Prostate gland (tissue), 2 donors: Measurements from ENCODE around the gene TEX9. TPM values are rescaled to one million over a fixed set of nuclear protein-coding genes. Genes with fewer than 3 reads are reported as not detected.

ENCODE experiments used
- DNase-seq: peaks from one replicate; pipeline ENCODE4 v3.0.0-alpha.2; 2019; ENCODE audit warnings: low spot score
- H3K27ac ChIP-seq, 2 donors: fragments of 200-600 bp; sonication (generic); 2 replicates each; pipeline ENCODE4 v1.5.1; 2017 to 2019
- H3K27me3 ChIP-seq: fragments of 200-600 bp; sonication (generic); replicated peaks from 2 replicates; pipeline ENCODE4 v1.5.1; 2019; ENCODE audit not compliant: insufficient read depth
- H3K36me3 ChIP-seq, 2 donors: fragments of 200-600 bp; sonication (generic); 1 replicate in 1 of 2; 2 replicates in 1 of 2; pipeline versions ENCODE4 v1.5.1 to v1.8.1; 2017 to 2019
- H3K4me1 ChIP-seq: fragments of 200-600 bp; sonication (generic); replicated peaks from 2 replicates; pipeline ENCODE4 v1.5.1; 2019
- H3K4me3 ChIP-seq, 2 donors: fragments of 200-600 bp; sonication (generic); 2 replicates each; pipeline ENCODE4 v1.5.1; 2017 to 2019
- H3K9me3 ChIP-seq: fragments of 200-600 bp; sonication (generic); 2 replicates; pipeline ENCODE4 v1.5.1; 2017
- CTCF ChIP-seq, 4 experiments: fragments of 200-600 bp in 2 of 4; fragments of 450-650 bp in 2 of 4; sonication (generic) in 2 of 4; IDR thresholded peaks; 1 replicate in 3 of 4; 2 replicates in 1 of 4; pipeline ENCODE4 v1.5.1; 2016 to 2019; ENCODE audit warnings: antibody characterized with exemption in 4 of 4, mild to moderate bottlenecking in 2 of 4, moderate library complexity in 2 of 4
- POLR2A ChIP-seq: fragments of 450-650 bp; IDR thresholded peaks from one replicate; pipeline ENCODE4 v1.6.1; 2016; ENCODE audit warnings: antibody characterized with exemption, mild to moderate bottlenecking
- POLR2AphosphoS5 ChIP-seq: sonication (generic); formaldehyde crosslinking; IDR thresholded peaks from one replicate; pipeline ENCODE4 v1.6.1; 2017; ENCODE audit warnings: antibody characterized with exemption
- WGBS: methylation state at CpG from one replicate; pipeline ENCODE4 v1.1.5; 2018; 5-methylcytosine and 5-hydroxymethylcytosine counted together
- intact Hi-C: fragments of 100-400 bp; cut with DNase I; formaldehyde crosslinking; loops from one replicate; pipeline ENCODE4 v1.14.2; 2022
- total RNA-seq, 2 donors: library from RNA; depleted of rRNA; stranded (reverse); fragments of >200 nt; gene quantifications; one replicate each; pipeline ENCODE4 v1.1.0, GENCODE V29; 2016

Gene TEX9
- total RNA-seq, 2 donors from 2014 or later = 8.7 to 9.4 TPM

- DNase-seq = no peak
- H3K27me3 ChIP-seq = no peaks in the 10 kb centered on the region
- no peaks in the 10 kb centered on the region for H3K9me3 ChIP-seq
- 53% methylated on average over 1 of the region's 1 CpG for whole genome bisulfite sequencing
- intact Hi-C loops = no loop called here
- H3K4me3 ChIP-seq = no peak overlapping the region
- TF ChIP-seq POLR2AphosphoS5 (no peak), POLR2A (no peak), CTCF (IDR thresholded peaks at IDR 0.05) (no peak)
- H3K4me1 ChIP-seq = no peaks in the 10 kb centered on the region
- H3K36me3 ChIP-seq = no peaks in the 10 kb centered on the region
- H3K27ac ChIP-seq = no peak overlapping the region
Measured at GRCh38 chr15:56323435-56323834, 41.8 kb upstream of the TEX9 start.

GRCh38 chr15:56325186-56325585 is 40.0 kb upstream of the TEX9 start:
- DNase-seq = no peak
- H3K27me3 ChIP-seq = no peaks in the 10 kb centered on the region
- H3K36me3 ChIP-seq = no peaks in the 10 kb centered on the region
- intact Hi-C loops = no loop called here
- H3K4me3 ChIP-seq = no peak overlapping the region
- no peaks in the 10 kb centered on the region for H3K4me1 ChIP-seq
- H3K27ac ChIP-seq = no peak overlapping the region
- WGBS = 65% methylated on average over 3 of the region's 3 CpGs
- TF ChIP-seq POLR2AphosphoS5 (no peak), CTCF (IDR thresholded peaks at IDR 0.05) (no peak), POLR2A (no peak)
- no peaks in the 10 kb centered on the region for H3K9me3 ChIP-seq

- Histone ChIP-seq H3K9me3 (no peaks in the 10 kb centered on the region), H3K27me3 (no peaks in the 10 kb centered on the region), H3K4me1 (no peaks in the 10 kb centered on the region), H3K27ac (no peak overlapping the region), H3K36me3 (no peaks in the 10 kb centered on the region), H3K4me3 (no peak overlapping the region)
- intact Hi-C loops = no loop called here
- TF ChIP-seq CTCF (IDR thresholded peaks at IDR 0.05) (no peak), POLR2A (no peak)
- 69% methylated on average over 6 of the region's 6 CpGs for WGBS
- DNase-seq = no peak
Measured at GRCh38 chr15:56327721-56328502, 37.3 kb upstream of the TEX9 start.

- Histone ChIP-seq H3K36me3 (no peaks in the 10 kb centered on the region), H3K27ac (no peak overlapping the region), H3K4me3 (no peak overlapping the region), H3K4me1 (no peaks in the 10 kb centered on the region), H3K27me3 (no peaks in the 10 kb centered on the region), H3K9me3 (no peaks in the 10 kb centered on the region)
- no peak for DNase-seq
- 50% methylated on average over 2 of the region's 2 CpGs for WGBS
- intact Hi-C loops = no loop called here
- no peak for TF ChIP-seq POLR2A
- no peak for TF ChIP-seq CTCF (IDR thresholded peaks at IDR 0.05)
- no peak for TF ChIP-seq POLR2AphosphoS5
Measured at GRCh38 chr15:56337084-56337725, 28.0 kb upstream of the TEX9 start.

- WGBS = 78% methylated on average over 4 of the region's 4 CpGs
- intact Hi-C loops = no loop called here
- DNase-seq = no peak
- Histone ChIP-seq H3K9me3 (no peaks in the 10 kb centered on the region), H3K36me3 (no peaks in the 10 kb centered on the region), H3K4me3 (no peak overlapping the region), H3K4me1 (no peaks in the 10 kb centered on the region), H3K27ac (no peak overlapping the region), H3K27me3 (no peaks in the 10 kb centered on the region)
- no peak for TF ChIP-seq CTCF (IDR thresholded peaks at IDR 0.05)
- TF ChIP-seq POLR2A = no peak
- TF ChIP-seq POLR2AphosphoS5 = no peak
Measured at GRCh38 chr15:56339594-56339993, 25.6 kb upstream of the TEX9 start.
